HTERT RPE-1 (cell line): ENCODE measurements around the gene TCOF1.

ENCODE experiments used
- in situ Hi-C: fragments of 300-500 bp; cut with MboI; formaldehyde crosslinking; loops from 4 replicates; pipeline ENCODE4 v1.14.3; 2020; ENCODE audit warnings: low sequenced_read_pairs

TCOF1 gene

GRCh38 chr5:150401376-150402228 is 44.1 kb downstream of the TCOF1 start:
- in situ Hi-C loops = no loop called here

GRCh38 chr5:150402229-150402773 is 44.8 kb downstream of the TCOF1 start:
- in situ Hi-C loops = no loop called here

GRCh38 chr5:150402901-150403342 is 45.4 kb downstream of the TCOF1 start:
- in situ Hi-C loops = no loop called here

- in situ Hi-C loops = no loop called here
These were observed 46.6 kb downstream of the TCOF1 start for GRCh38 chr5:150404121-150404520.

GRCh38 chr5:150404535-150404934 is 47.0 kb downstream of the TCOF1 start:
- in situ Hi-C loops = no loop called here

- in situ Hi-C loops = no loop called here
These were observed 47.7 kb downstream of the TCOF1 start for GRCh38 chr5:150404941-150405816.

GRCh38 chr5:150406103-150406722 is 48.7 kb downstream of the TCOF1 start:
- in situ Hi-C loops = no loop called here

GRCh38 chr5:150406723-150407095 is 49.2 kb downstream of the TCOF1 start:
- in situ Hi-C loops = no loop called here

- in situ Hi-C loops = no loop called here
These were observed 49.7 kb downstream of the TCOF1 start for GRCh38 chr5:150407096-150407720.

- in situ Hi-C loops = no loop called here
These were observed 50.9 kb downstream of the TCOF1 start for GRCh38 chr5:150408231-150408943.

- in situ Hi-C loops = no loop called here
These were observed 52.4 kb downstream of the TCOF1 start for GRCh38 chr5:150409638-150410523.

GRCh38 chr5:150410524-150411244 is 53.2 kb downstream of the TCOF1 start:
- in situ Hi-C loops = no loop called here

GRCh38 chr5:150411245-150411979 is 53.9 kb downstream of the TCOF1 start:
- in situ Hi-C loops = no loop called here

GRCh38 chr5:150412319-150413175 is 55.0 kb downstream of the TCOF1 start, which contains the start of gene CD74:
TSS of gene CD74 (minus strand) at chr5:150412910. CDS start at chr5:150412749, 161 bp downstream.
- in situ Hi-C loops = no loop called here

- in situ Hi-C loops = no loop called here
These were observed 55.8 kb downstream of the TCOF1 start for GRCh38 chr5:150413176-150413901.
